Breast epithelium (tissue), 3 donors: ENCODE data around the gene ZFX.

Experiments used
- CTCF ChIP-seq, 3 donors: fragments of 450-650 bp; IDR thresholded peaks; one replicate each; pipeline ENCODE4 v1.5.1; 2016 to 2017; ENCODE audit warnings: antibody characterized with exemption in 3 of 3, mild to moderate bottlenecking in 3 of 3, moderate library complexity in 3 of 3
- POLR2A ChIP-seq: fragments of 450-650 bp; IDR thresholded peaks from one replicate; pipeline ENCODE4 v1.6.1; 2016; ENCODE audit warnings: antibody characterized with exemption, mild to moderate bottlenecking, moderate library complexity

- no peak for TF ChIP-seq CTCF (IDR thresholded peaks at IDR 0.05)
- no peak for TF ChIP-seq POLR2A
Observed at GRCh38 chrX:24207826-24208225, 58.3 kb downstream of the ZFX start.
